Measurements from ENCODE around the gene ZNF428.
"Not testable (repeated sequence)": the region's sequence is repeated elsewhere in the genome, so short reads cannot be mapped to it uniquely, and the experiment has no call there.

The ZNF428 gene

DNA sequence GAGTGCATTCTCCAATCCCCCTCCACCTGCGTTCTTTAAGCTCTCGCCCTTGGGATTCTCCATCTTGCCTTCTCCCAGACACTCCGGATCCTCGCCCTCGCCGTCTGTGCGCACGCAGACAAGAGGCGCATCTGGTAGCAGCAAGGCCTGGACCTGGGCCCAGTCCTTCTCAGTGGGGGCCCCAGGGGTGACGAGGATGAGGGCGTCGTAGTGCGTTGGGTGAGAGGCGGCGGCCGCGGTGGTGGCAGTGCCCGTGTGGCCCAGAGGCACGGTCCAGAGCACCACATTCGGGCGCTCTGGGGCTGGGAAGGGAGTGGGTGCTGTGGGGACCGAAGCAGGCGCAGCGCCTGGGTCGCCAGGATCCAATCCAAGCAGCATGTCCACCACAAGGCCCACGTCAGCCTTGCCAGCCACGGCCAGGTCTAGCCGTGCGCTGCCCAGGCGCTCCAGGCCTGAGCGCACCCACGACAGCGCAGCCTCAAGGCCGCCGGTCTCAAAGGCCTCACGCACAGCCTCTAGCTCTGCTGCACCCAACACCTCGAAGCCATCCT is 26.6 kb downstream of the ZNF428 start:
- no peak for DNase-seq (ENCODE audit: extremely low read depth, insufficient read length)
- TF ChIP-seq, protein P1, sequence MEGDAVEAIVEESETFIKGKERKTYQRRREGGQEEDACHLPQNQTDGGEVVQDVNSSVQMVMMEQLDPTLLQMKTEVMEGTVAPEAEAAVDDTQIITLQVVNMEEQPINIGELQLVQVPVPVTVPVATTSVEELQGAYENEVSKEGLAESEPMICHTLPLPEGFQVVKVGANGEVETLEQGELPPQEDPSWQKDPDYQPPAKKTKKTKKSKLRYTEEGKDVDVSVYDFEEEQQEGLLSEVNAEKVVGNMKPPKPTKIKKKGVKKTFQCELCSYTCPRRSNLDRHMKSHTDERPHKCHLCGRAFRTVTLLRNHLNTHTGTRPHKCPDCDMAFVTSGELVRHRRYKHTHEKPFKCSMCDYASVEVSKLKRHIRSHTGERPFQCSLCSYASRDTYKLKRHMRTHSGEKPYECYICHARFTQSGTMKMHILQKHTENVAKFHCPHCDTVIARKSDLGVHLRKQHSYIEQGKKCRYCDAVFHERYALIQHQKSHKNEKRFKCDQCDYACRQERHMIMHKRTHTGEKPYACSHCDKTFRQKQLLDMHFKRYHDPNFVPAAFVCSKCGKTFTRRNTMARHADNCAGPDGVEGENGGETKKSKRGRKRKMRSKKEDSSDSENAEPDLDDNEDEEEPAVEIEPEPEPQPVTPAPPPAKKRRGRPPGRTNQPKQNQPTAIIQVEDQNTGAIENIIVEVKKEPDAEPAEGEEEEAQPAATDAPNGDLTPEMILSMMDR (IDR thresholded peaks at IDR 0.05; ENCODE audit: insufficient read depth, low read length, poor library complexity, severe bottlenecking), result no peak
- Histone ChIP-seq H3K36me3 (ENCODE audit: control insufficient read depth, insufficient read depth, low read length) (peaks cover 12% of the 10 kb centered on the region), H3K27me3 (replicated peaks; ENCODE audit: control insufficient read depth, insufficient read depth, low read length) (no peaks in the 10 kb centered on the region), H3K4me3 (replicated peaks; ENCODE audit: low read depth, low read length) (no peak overlapping the region)

DNA sequence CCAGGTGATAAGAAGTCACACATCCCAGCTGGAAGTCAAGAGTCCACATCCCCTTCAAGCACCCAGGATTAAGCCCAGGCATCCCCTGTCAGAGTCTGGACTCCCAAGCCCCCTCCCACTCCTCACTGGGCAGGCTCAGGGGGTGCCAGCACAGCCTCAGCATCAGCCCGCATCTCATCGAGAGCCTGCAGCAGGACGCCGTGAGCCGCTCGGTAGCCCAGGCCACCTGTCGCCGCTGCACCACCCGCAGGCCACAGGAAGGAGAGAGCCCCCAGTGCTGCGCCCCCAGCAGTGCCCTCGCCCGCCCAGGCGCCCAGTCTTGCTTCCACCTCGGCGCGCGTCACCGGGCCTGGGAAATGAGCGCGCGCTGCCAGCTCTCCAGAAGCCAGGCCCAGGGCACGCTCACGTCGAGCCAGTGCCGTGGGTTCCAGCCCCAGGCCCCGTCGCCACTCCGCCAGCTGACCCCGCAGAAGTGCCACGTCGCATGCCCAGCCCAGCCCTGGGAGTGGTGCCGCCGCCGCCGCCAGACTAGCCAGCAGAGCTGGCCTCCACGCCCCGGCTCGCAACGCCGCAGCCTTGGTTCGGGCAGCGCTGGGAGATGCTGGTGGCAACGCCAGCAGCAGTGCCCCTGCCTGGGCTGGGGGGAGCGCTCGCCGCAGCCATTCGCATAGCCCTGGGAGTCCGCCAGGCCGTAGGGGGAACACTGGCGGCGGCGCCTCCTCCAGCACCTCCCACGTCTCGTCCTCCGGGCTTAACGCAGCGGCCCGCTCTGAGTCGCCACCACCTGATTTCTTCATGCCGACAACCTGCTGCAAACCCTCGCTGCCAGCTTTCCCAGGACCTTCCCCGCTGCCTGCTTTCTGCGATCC is 27.3 kb downstream of the ZNF428 start:
- TF ChIP-seq, protein P1 (IDR thresholded peaks at IDR 0.05; ENCODE audit: insufficient read depth, low read length, poor library complexity, severe bottlenecking), result no peak
- Histone ChIP-seq H3K4me3 (replicated peaks; ENCODE audit: low read depth, low read length) (no peak overlapping the region), H3K27me3 (replicated peaks; ENCODE audit: control insufficient read depth, insufficient read depth, low read length) (no peaks in the 10 kb centered on the region), H3K36me3 (ENCODE audit: control insufficient read depth, insufficient read depth, low read length) (peaks cover 12% of the 10 kb centered on the region)
- no peak for DNase-seq (ENCODE audit: extremely low read depth, insufficient read length)

DNA sequence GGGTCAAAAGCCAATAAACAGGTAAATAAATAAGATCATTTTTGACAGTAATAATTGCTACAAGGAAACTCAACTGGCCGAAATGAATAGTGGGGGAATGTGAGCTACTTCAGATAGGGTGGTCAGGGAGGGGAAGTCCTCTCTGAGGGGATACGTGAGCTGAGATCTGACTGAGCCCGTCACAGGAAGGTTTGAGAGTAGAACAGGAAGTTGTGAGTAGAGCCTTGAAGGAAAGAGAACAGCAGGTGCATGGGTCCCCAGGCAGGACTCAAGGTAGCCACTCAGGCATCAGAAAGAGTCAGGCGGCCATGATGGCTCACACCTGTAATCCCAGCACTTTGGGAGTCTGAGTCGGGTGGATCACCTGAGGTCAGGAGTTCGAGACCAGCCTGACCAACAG is 29.8 kb downstream of the ZNF428 start:
- Histone ChIP-seq H3K27me3 (replicated peaks; ENCODE audit: control insufficient read depth, insufficient read depth, low read length) (no peaks in the 10 kb centered on the region), H3K36me3 (ENCODE audit: control insufficient read depth, insufficient read depth, low read length) (peaks cover 15% of the 10 kb centered on the region), H3K4me3 (replicated peaks; ENCODE audit: low read depth, low read length) (no peak overlapping the region)
- DNase-seq (ENCODE audit: extremely low read depth, insufficient read length), result no peak
- TF ChIP-seq, protein P1 (IDR thresholded peaks at IDR 0.05; ENCODE audit: insufficient read depth, low read length, poor library complexity, severe bottlenecking), result no peak

DNA sequence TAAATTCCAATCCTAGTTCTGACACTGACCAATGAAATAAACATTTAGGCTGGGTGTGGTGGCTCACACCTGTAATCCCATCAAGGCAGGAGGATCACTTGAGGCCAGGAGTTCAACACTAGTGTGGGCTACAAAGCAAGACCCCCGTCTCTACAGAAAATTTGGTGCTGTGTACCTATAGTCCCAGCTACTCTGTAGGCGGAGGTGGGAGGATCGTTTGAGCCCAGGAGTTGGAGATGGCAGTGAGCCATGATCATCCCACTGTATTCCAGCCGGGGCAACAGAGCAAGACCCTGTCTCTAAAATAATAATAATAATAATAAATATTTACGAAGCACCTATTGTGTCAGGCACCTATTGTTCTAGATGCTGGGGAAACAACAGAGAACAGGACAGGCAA is 30.2 kb downstream of the ZNF428 start:
- Histone ChIP-seq H3K4me3 (replicated peaks; ENCODE audit: low read depth, low read length) (no peak overlapping the region), H3K27me3 (replicated peaks; ENCODE audit: control insufficient read depth, insufficient read depth, low read length) (no peaks in the 10 kb centered on the region), H3K36me3 (ENCODE audit: control insufficient read depth, insufficient read depth, low read length) (peaks cover 15% of the 10 kb centered on the region)
- no peak for DNase-seq (ENCODE audit: extremely low read depth, insufficient read length)
- TF ChIP-seq, protein P1 (IDR thresholded peaks at IDR 0.05; ENCODE audit: insufficient read depth, low read length, poor library complexity, severe bottlenecking), result no peak

DNA sequence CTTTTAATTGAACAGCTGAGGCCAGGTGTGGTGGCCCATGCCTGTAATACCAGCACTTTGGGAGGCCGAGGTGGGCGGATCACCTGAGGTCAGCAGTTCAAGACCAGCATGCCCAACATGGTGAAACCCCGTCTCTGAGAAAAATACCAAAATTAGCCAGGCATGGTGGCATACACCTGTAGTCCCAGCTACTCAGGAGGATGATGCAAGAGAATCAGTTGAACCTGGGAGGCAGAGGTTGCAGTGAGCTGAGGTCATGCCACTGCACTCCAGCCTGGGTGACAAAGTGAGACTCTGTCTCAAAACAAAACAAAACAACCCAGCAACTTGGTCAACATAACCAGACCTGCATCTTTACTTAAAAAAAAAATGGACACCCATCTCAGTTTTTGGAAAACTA is 32.4 kb downstream of the ZNF428 start:
- H3K36me3 ChIP-seq (ENCODE audit: control insufficient read depth, insufficient read depth, low read length); H3K4me3 ChIP-seq (replicated peaks; ENCODE audit: low read depth, low read length); H3K27me3 ChIP-seq (replicated peaks; ENCODE audit: control insufficient read depth, insufficient read depth, low read length); DNase-seq (ENCODE audit: extremely low read depth, insufficient read length): not testable (repeated sequence)

DNA sequence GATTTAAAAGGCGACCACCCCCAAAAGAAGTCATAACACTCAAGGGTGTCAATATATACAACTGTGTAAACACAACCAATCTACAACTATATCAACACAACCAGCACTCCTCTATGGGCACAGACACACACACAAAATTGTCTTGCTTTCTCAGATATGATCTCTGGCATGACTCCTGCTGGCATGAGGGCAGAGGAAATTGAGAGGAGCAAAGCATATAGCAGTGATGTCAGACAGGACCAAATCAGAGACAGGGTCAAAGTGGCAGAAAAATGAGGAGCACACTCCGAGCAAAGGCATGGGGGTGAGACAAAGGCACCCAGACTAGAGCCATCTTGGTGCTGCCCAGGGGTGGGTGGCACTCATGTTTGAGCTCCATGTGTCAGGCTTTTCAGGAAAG is 33.1 kb downstream of the ZNF428 start:
- TF ChIP-seq, protein P1 (IDR thresholded peaks at IDR 0.05; ENCODE audit: insufficient read depth, low read length, poor library complexity, severe bottlenecking), result no peak

More for the DNA sequence above, 33.1 kb downstream of the ZNF428 start:
- Histone ChIP-seq H3K4me3 (replicated peaks; ENCODE audit: low read depth, low read length) (no peak overlapping the region), H3K36me3 (ENCODE audit: control insufficient read depth, insufficient read depth, low read length) (peaks cover 8% of the 10 kb centered on the region), H3K27me3 (replicated peaks; ENCODE audit: control insufficient read depth, insufficient read depth, low read length) (no peaks in the 10 kb centered on the region)
- DNase-seq (ENCODE audit: extremely low read depth, insufficient read length), result no peak
